ENCODE measurements around the gene AKNA.

DNA sequence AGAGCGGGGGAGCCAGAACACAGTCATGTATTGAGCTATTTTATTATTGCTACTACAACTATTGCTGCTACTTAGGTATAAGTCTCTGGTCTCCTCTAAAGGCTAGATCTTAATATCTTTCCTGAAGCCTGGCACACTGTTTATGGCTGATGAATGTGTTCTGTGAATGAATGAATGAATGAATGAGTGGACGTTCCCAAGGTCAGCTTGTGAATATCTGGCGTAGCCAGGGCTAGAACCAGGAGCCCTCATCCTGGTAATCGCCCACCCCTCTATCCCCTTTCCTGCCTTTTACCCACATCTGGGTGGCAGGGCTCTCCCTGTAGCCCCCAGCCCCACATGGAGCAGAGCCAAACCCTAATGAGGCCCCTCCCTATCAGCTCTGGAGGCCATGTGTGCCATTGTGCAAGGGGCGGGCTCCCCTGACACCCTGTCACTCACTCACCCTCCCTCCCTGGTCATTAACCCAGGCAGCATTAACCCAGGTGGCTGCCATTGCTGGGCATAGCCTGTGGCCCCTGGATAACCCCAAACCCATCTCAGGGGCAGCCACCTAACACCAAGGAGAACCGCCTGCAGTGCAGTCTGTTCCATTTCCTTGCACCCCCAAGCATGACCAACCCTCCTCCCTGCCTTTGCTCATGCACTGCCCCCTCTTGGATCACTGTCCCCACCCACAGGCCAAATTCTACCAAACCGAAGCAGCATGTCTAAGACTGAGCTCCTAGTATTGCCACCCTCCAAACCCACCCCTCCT, 2.0 kb upstream of the AKNA start:
- TF ChIP-seq POLR2AphosphoS5 (IDR thresholded peaks at IDR 0.05), result no peak
- TF ChIP-seq, protein P1, sequence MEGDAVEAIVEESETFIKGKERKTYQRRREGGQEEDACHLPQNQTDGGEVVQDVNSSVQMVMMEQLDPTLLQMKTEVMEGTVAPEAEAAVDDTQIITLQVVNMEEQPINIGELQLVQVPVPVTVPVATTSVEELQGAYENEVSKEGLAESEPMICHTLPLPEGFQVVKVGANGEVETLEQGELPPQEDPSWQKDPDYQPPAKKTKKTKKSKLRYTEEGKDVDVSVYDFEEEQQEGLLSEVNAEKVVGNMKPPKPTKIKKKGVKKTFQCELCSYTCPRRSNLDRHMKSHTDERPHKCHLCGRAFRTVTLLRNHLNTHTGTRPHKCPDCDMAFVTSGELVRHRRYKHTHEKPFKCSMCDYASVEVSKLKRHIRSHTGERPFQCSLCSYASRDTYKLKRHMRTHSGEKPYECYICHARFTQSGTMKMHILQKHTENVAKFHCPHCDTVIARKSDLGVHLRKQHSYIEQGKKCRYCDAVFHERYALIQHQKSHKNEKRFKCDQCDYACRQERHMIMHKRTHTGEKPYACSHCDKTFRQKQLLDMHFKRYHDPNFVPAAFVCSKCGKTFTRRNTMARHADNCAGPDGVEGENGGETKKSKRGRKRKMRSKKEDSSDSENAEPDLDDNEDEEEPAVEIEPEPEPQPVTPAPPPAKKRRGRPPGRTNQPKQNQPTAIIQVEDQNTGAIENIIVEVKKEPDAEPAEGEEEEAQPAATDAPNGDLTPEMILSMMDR (IDR thresholded peaks at IDR 0.05), result no peak
- TF ChIP-seq POLR2A (IDR thresholded peaks at IDR 0.05), result no peak
